SU-DHL-6 (cell line): ENCODE results near the gene IPO8.

ENCODE experiments used
- H2AFZ ChIP-seq: fragments of 200-600 bp; sonication (generic); 2 replicates; pipeline ENCODE4 v1.6.1; 2014; ENCODE audit warnings: low read depth, mild to moderate bottlenecking, moderate library complexity, mixed read lengths, antibody characterized with exemption, low read length; ENCODE audit not compliant: severe bottlenecking
- H3F3A ChIP-seq: fragments of 200-600 bp; shearing (Covaris generic); 2 replicates; pipeline ENCODE4 v1.6.0; 2016; ENCODE audit warnings: antibody characterized with exemption, mild to moderate bottlenecking; ENCODE audit not compliant: insufficient read depth
- H3K27ac ChIP-seq: fragments of 200-600 bp; sonication (generic); 2 replicates; pipeline ENCODE4 v1.5.1; 2016; ENCODE audit warnings: low read depth, mild to moderate bottlenecking, low read length, moderate library complexity, mixed read lengths
- H3K27me3 ChIP-seq: fragments of 200-600 bp; sonication (generic), shearing (Covaris generic); 2 replicates; pipeline ENCODE4 v1.6.0; 2014; ENCODE audit warnings: mild to moderate bottlenecking, low read length
- H3K36me3 ChIP-seq: fragments of 200-600 bp; sonication (generic); 2 replicates; pipeline ENCODE4 v1.6.1; 2014; ENCODE audit warnings: mild to moderate bottlenecking, low read length, mixed read lengths
- H3K4me2 ChIP-seq: fragments of 300-600, 200-600 bp; shearing (Covaris generic), sonication (generic); 2 replicates; pipeline ENCODE4 v1.6.0; 2014; ENCODE audit warnings: low read length, low read depth, mild to moderate bottlenecking; ENCODE audit not compliant: poor library complexity, severe bottlenecking
- H3K4me3 ChIP-seq: fragments of 200-600 bp; sonication (generic); 2 replicates; pipeline ENCODE4 v1.5.1; 2014; ENCODE audit warnings: antibody characterized with exemption, low read length, mild to moderate bottlenecking, mixed read lengths; ENCODE audit not compliant: insufficient read depth, poor library complexity, severe bottlenecking
- H3K79me2 ChIP-seq: fragments of 200-600 bp; sonication (generic); 2 replicates; pipeline ENCODE4 v1.6.1; 2014; ENCODE audit warnings: mild to moderate bottlenecking, low read length, moderate library complexity; ENCODE audit not compliant: insufficient read depth
- H3K9ac ChIP-seq: fragments of 200-600 bp; sonication (generic); 2 replicates; pipeline ENCODE4 v1.7.0; 2014; ENCODE audit warnings: mild to moderate bottlenecking, low read length
- H3K9me2 ChIP-seq: fragments of 200-600 bp; sonication (generic); replicated peaks from 2 replicates; pipeline ENCODE4 v1.6.1; 2014; ENCODE audit warnings: low read length; ENCODE audit not compliant: insufficient read depth
- H3K9me3 ChIP-seq: fragments of 200-600 bp; sonication (generic); 2 replicates; pipeline ENCODE4 v1.6.1; 2014; ENCODE audit warnings: low read length, mixed read lengths; ENCODE audit not compliant: insufficient read depth
- H4K20me1 ChIP-seq: fragments of 200-600 bp; sonication (generic); 2 replicates; pipeline ENCODE4 v1.6.1; 2014; ENCODE audit warnings: low read depth, mild to moderate bottlenecking, antibody characterized with exemption, low read length, moderate library complexity, mixed read lengths
- CTCF ChIP-seq: fragments of 200-600 bp; sonication (generic); IDR thresholded peaks from one replicate; pipeline ENCODE4 v1.5.1; 2017; ENCODE audit warnings: antibody characterized with exemption, mild to moderate bottlenecking, low read length, moderate library complexity; ENCODE audit not compliant: insufficient read depth, poor library complexity, severe bottlenecking
- EZH2phosphoT487 ChIP-seq: fragments of 200-600 bp; sonication (generic), shearing (Covaris generic); conservative IDR thresholded peaks from 2 replicates; pipeline ENCODE4 v1.6.1; 2018; ENCODE audit warnings: mild to moderate bottlenecking, antibody characterized with exemption, low read length, moderate library complexity, mixed read lengths

The IPO8 gene

GRCh38 chr12:30652034-30652696, 43.5 kb downstream of the IPO8 start:
- Histone ChIP-seq H3K79me2 (no peaks in the 10 kb centered on the region), H3K9ac (no peak overlapping the region), H3K9me3 (no peaks in the 10 kb centered on the region), H3F3A (peaks cover 6% of the 10 kb centered on the region; the same call in 1 of the 2 replicates), H3K9me2 (no peaks in the 10 kb centered on the region), H3K27me3 (no peaks in the 10 kb centered on the region), H2AFZ (no peak overlapping the region), H3K4me3 (no peak overlapping the region), H3K4me2 (no peak overlapping the region), H3K27ac (no peak overlapping the region), H4K20me1 (no peaks in the 10 kb centered on the region), H3K36me3 (peaks cover 18% of the 10 kb centered on the region)
- TF ChIP-seq EZH2phosphoT487 (no peak), CTCF (no peak)

- Histone ChIP-seq H3K9me2 (no peaks in the 10 kb centered on the region), H3K9ac (no peak overlapping the region), H3K4me2 (no peak overlapping the region), H3K9me3 (no peaks in the 10 kb centered on the region), H3F3A (peaks cover 6% of the 10 kb centered on the region; the same call in 1 of the 2 replicates), H3K27me3 (no peaks in the 10 kb centered on the region), H3K27ac (no peak overlapping the region), H3K79me2 (no peaks in the 10 kb centered on the region), H2AFZ (no peak overlapping the region), H3K36me3 (peaks cover 6% of the 10 kb centered on the region), H4K20me1 (no peaks in the 10 kb centered on the region), H3K4me3 (no peak overlapping the region)
- TF ChIP-seq CTCF (no peak), EZH2phosphoT487 (no peak)
Measured at GRCh38 chr12:30646821-30647220, 48.8 kb downstream of the IPO8 start.

- Histone ChIP-seq H3K36me3 (no peaks in the 10 kb centered on the region), H3K4me3 (no peak overlapping the region), H4K20me1 (no peaks in the 10 kb centered on the region), H3K79me2 (no peaks in the 10 kb centered on the region), H3K9ac (no peak overlapping the region), H3K4me2 (no peak overlapping the region), H3K27ac (no peak overlapping the region), H3F3A (no peaks in the 10 kb centered on the region), H3K9me2 (no peaks in the 10 kb centered on the region), H3K9me3 (no peaks in the 10 kb centered on the region), H3K27me3 (no peaks in the 10 kb centered on the region), H2AFZ (no peak overlapping the region)
- no peak for TF ChIP-seq EZH2phosphoT487
- TF ChIP-seq CTCF = no peak
Measured at GRCh38 chr12:30643366-30643765, 52.3 kb downstream of the IPO8 start.
